Measurements from ENCODE around the gene SIK3.

SIK3 gene

GRCh38 chr11:116890607-116891006, 207.6 kb downstream of the SIK3 start:
- TF ChIP-seq CTCF (IDR thresholded peaks at IDR 0.05; ENCODE audit: extremely low read depth, missing control alignments) = no peak
- DNase-seq (ENCODE audit: low spot score) = no peak

- peak; percentile 20 for DNase-seq (ENCODE audit: low spot score)
- TF ChIP-seq CTCF (IDR thresholded peaks at IDR 0.05; ENCODE audit: extremely low read depth, missing control alignments) = no peak
These were observed 208.0 kb downstream of the SIK3 start for GRCh38 chr11:116890193-116890592.

GRCh38 chr11:116888884-116889549, 209.2 kb downstream of the SIK3 start:
- DNase-seq (ENCODE audit: low spot score) = no peak
- no peak for TF ChIP-seq CTCF (IDR thresholded peaks at IDR 0.05; ENCODE audit: extremely low read depth, missing control alignments)

- DNase-seq (ENCODE audit: low spot score) = no peak
- TF ChIP-seq CTCF (IDR thresholded peaks at IDR 0.05; ENCODE audit: extremely low read depth, missing control alignments) = no peak
These were observed 210.2 kb downstream of the SIK3 start for GRCh38 chr11:116888024-116888423.

GRCh38 chr11:116885951-116886655, 212.1 kb downstream of the SIK3 start:
- DNase-seq (ENCODE audit: low spot score) = no peak
- no peak for TF ChIP-seq CTCF (IDR thresholded peaks at IDR 0.05; ENCODE audit: extremely low read depth, missing control alignments)

- TF ChIP-seq CTCF (IDR thresholded peaks at IDR 0.05; ENCODE audit: extremely low read depth, missing control alignments) = no peak
These were observed 215.8 kb downstream of the SIK3 start for GRCh38 chr11:116882386-116882785.

GRCh38 chr11:116881143-116881542, 217.1 kb downstream of the SIK3 start:
- TF ChIP-seq CTCF (IDR thresholded peaks at IDR 0.05; ENCODE audit: extremely low read depth, missing control alignments) = no peak
- no peak for DNase-seq (ENCODE audit: low spot score)

More at GRCh38 chr11:116882386-116882785, 215.8 kb downstream of the SIK3 start:
- no peak for DNase-seq (ENCODE audit: low spot score)

Measured in GM20000 (cell line).